Measurements from ENCODE around the gene FBXO7. TPM values are rescaled to one million over a fixed set of nuclear protein-coding genes. Genes with fewer than 3 reads are reported as not detected.

FBXO7 gene
- total RNA-seq, 1 experiment from 2014 or later: 85.1 TPM

- no peaks in the 10 kb centered on the region for H3K4me1 Mint-ChIP-seq (ENCODE audit: low read depth, unreplicated experiment)
- peaks cover 4% of the 10 kb centered on the region for H3K36me3 Mint-ChIP-seq (ENCODE audit: insufficient read depth, unreplicated experiment)
- no peak overlapping the region for H3K27ac Mint-ChIP-seq (ENCODE audit: unreplicated experiment)
- no peak overlapping the region for H3K4me3 Mint-ChIP-seq (ENCODE audit: unreplicated experiment)
- H3K9me3 Mint-ChIP-seq (ENCODE audit: unreplicated experiment): no peaks in the 10 kb centered on the region
- Histone ChIP-seq H3K9me3 (no peaks in the 10 kb centered on the region), H3K4me3 (ENCODE audit: low read depth, low read length) (no peak overlapping the region), H3K36me3 (ENCODE audit: control insufficient read depth, insufficient read depth, low read length) (no peaks in the 10 kb centered on the region), H3K27me3 (replicated peaks; ENCODE audit: control insufficient read depth, insufficient read depth, low read length) (no peaks in the 10 kb centered on the region), H3K4me1 (no peaks in the 10 kb centered on the region)
- intact Hi-C loops (cut with micrococcal nuclease; ENCODE audit: unreplicated experiment): no loop called here
- H3K27me3 Mint-ChIP-seq (ENCODE audit: insufficient read depth, unreplicated experiment): peaks cover 4% of the 10 kb centered on the region
- ChIA-PET POLR2A (no interaction called here), CTCF (no interaction called here)
- no TSS peak for BruUV-seq (replicated peaks)
- no peak for TF ChIP-seq CTCF (IDR thresholded peaks at IDR 0.05; ENCODE audit: insufficient read depth in 1 of 2, low read depth in 1 of 2, low read length in 1 of 2, severe bottlenecking in 1 of 2, unreplicated experiment in 1 of 2)
- no peak for DNase-seq
Measured at GRCh38 chr22:32548039-32548438, 73.4 kb downstream of the FBXO7 start.

Other genes with a start within 250 kb of the FBXO7 start
- gene SLC5A4, start 219.5 kb upstream of the FBXO7 start, total RNA-seq (2022): not detected in 2 replicates
- not detected in 2 replicates for gene RFPL3, start 116.9 kb upstream of the FBXO7 start, total RNA-seq (2022)
- gene RTCB, start 62.6 kb upstream of the FBXO7 start, total RNA-seq (2022): 105 and 112 TPM in 2 replicates
- gene BPIFC, start 10.4 kb upstream of the FBXO7 start, total RNA-seq (2022): not detected in 2 replicates